Measurements from ENCODE around the gene ADARB1. TPM values are rescaled to one million over a fixed set of nuclear protein-coding genes. Genes with fewer than 3 reads are reported as not detected.

The ADARB1 gene
- total RNA-seq, 2 experiments from 2014 or later: 27.5 to 28.6 TPM

DNA sequence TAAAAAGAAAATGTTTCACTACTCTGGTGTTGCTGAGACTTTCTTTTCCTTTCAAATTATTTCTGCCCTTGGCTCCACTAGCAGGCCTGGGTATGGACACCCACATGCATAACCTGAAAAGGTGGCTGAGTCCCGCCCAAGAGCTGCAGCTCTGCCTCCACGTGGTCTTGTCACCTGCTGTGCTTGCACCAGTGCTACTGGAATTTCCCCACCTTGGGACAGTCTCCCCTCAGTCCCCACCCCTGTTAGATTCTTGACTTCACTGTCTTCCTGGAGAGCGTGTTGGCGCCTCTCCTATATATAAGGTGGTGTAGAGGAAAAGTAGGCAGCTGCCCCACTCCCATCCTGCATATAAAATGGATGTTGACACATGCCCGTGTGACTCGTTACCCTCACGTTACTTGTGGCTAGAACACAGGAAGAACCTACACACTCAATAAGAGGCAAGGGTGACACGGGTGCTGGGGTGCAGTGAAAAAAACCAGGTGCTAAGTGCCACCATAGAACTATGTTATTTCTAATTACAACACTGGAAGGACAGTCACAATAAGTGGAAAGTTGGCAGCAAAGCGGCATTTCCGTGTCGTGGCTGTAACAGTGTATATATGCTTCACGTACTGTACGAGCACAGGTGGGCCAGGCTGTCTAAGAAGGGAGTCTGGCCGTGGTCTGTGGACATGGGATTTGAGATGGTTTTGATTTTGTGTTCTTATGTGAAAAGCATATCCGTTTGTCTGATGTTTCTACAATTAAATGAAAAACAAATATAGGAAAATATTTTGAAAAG, 152.4 kb downstream of the ADARB1 start:
- POLR2A ChIA-PET: no interaction called here
- intact Hi-C loops (cut with DNase I, micrococcal nuclease): no loop called here
- CTCF ChIA-PET: no interaction called here

GRCh38 chr21:45227735-45228134, 153.4 kb downstream of the ADARB1 start:
- H3K4me1 ChIP-seq (ENCODE audit: insufficient read depth, low read length): peaks cover 53% of the 10 kb centered on the region
- no peaks in the 10 kb centered on the region for H3K27me3 ChIP-seq (ENCODE audit: control insufficient read depth in 1 of 2, insufficient read depth in 2 of 2, low read length in 2 of 2)
- ATAC-seq (ENCODE audit: poor library complexity): no peak
- H3K9me3 ChIP-seq (ENCODE audit: control insufficient read depth in 1 of 2, insufficient read depth in 1 of 2, low read length in 2 of 2): peaks cover 0 to 3% of the 10 kb centered on the region in 2 experiments
- no peak overlapping the region for H3K4me3 ChIP-seq (ENCODE audit: low read length)
- Mint-ChIP-seq H3K27me3 (no peaks in the 10 kb centered on the region), H3K9me3 (no peaks in the 10 kb centered on the region), H3K4me1 (ENCODE audit: low read depth) (peaks cover 55% of the 10 kb centered on the region), H3K36me3 (ENCODE audit: low read depth) (peaks cover 2% of the 10 kb centered on the region), H3K27ac (peak overlapping the region; percentile 83), H3K4me3 (peak overlapping the region; percentile 74)
- H3K36me3 ChIP-seq (ENCODE audit: insufficient read depth, low read length): peaks cover 2% of the 10 kb centered on the region
- no peak overlapping the region for H3K27ac ChIP-seq (ENCODE audit: low read depth in 1 of 2, low read length in 2 of 2)
- no peak for DNase-seq
- TF ChIP-seq, protein P1, sequence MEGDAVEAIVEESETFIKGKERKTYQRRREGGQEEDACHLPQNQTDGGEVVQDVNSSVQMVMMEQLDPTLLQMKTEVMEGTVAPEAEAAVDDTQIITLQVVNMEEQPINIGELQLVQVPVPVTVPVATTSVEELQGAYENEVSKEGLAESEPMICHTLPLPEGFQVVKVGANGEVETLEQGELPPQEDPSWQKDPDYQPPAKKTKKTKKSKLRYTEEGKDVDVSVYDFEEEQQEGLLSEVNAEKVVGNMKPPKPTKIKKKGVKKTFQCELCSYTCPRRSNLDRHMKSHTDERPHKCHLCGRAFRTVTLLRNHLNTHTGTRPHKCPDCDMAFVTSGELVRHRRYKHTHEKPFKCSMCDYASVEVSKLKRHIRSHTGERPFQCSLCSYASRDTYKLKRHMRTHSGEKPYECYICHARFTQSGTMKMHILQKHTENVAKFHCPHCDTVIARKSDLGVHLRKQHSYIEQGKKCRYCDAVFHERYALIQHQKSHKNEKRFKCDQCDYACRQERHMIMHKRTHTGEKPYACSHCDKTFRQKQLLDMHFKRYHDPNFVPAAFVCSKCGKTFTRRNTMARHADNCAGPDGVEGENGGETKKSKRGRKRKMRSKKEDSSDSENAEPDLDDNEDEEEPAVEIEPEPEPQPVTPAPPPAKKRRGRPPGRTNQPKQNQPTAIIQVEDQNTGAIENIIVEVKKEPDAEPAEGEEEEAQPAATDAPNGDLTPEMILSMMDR (IDR thresholded peaks at IDR 0.05): no peak
- ChIA-PET CTCF (no interaction called here), POLR2A (interaction anchor here (0.7 kb wide), 1 partner anchor 14 kb away, joined by 4 read pairs; no protein-coding TSS in a partner anchor)
- intact Hi-C loops (cut with DNase I, micrococcal nuclease): no loop called here

More for the DNA sequence above, 152.4 kb downstream of the ADARB1 start:
- H3K4me3 ChIP-seq (ENCODE audit: low read length): no peak overlapping the region
- TF ChIP-seq, protein P1 (IDR thresholded peaks at IDR 0.05): no peak
- no peaks in the 10 kb centered on the region for H3K27me3 ChIP-seq (ENCODE audit: control insufficient read depth in 1 of 2, insufficient read depth in 2 of 2, low read length in 2 of 2)
- H3K9me3 ChIP-seq (ENCODE audit: control insufficient read depth in 1 of 2, insufficient read depth in 1 of 2, low read length in 2 of 2): peaks cover 0 to 3% of the 10 kb centered on the region in 2 experiments
- H3K27ac Mint-ChIP-seq: peak overlapping the region; percentile 83
- H3K27me3 Mint-ChIP-seq: no peaks in the 10 kb centered on the region
- peaks cover 47% of the 10 kb centered on the region for H3K4me1 ChIP-seq (ENCODE audit: insufficient read depth, low read length)
- H3K4me1 Mint-ChIP-seq (ENCODE audit: low read depth): peaks cover 48% of the 10 kb centered on the region
- no peak overlapping the region for H3K27ac ChIP-seq (ENCODE audit: low read depth in 1 of 2, low read length in 2 of 2)
- H3K9me3 Mint-ChIP-seq: no peaks in the 10 kb centered on the region
- peaks cover 10% of the 10 kb centered on the region for H3K36me3 Mint-ChIP-seq (ENCODE audit: low read depth)
- ATAC-seq (ENCODE audit: poor library complexity) (peak; percentile 16), DNase-seq (peak in 6 of 14 experiments; percentile 11 to 77 (median 52))
- H3K4me3 Mint-ChIP-seq: peak overlapping the region; percentile 11
- H3K36me3 ChIP-seq (ENCODE audit: insufficient read depth, low read length): peaks cover 7% of the 10 kb centered on the region

GRCh38 chr21:45228171-45228641, 153.8 kb downstream of the ADARB1 start:
- Mint-ChIP-seq H3K9me3 (no peaks in the 10 kb centered on the region), H3K27me3 (no peaks in the 10 kb centered on the region), H3K36me3 (ENCODE audit: low read depth) (no peaks in the 10 kb centered on the region), H3K4me3 (peak overlapping the region; percentile 74), H3K27ac (peak overlapping the region; percentile 83), H3K4me1 (ENCODE audit: low read depth) (peaks cover 55% of the 10 kb centered on the region)
- POLR2A ChIA-PET: interaction anchor here (0.7 kb wide), 1 partner anchor 14 kb away, joined by 4 read pairs; no protein-coding TSS in a partner anchor
- no peak overlapping the region for H3K4me3 ChIP-seq (ENCODE audit: low read length)
- intact Hi-C loops (cut with DNase I, micrococcal nuclease): no loop called here
- no peak overlapping the region for H3K27ac ChIP-seq (ENCODE audit: low read depth in 1 of 2, low read length in 2 of 2)
- no peaks in the 10 kb centered on the region for H3K36me3 ChIP-seq (ENCODE audit: insufficient read depth, low read length)
- H3K27me3 ChIP-seq (ENCODE audit: control insufficient read depth in 1 of 2, insufficient read depth in 2 of 2, low read length in 2 of 2): no peaks in the 10 kb centered on the region
- TF ChIP-seq, protein P1 (IDR thresholded peaks at IDR 0.05): no peak
- DNase-seq: peak in 13 of 14 experiments; percentile 14 to 89 (median 57)
- ATAC-seq (ENCODE audit: poor library complexity): peak; percentile 42
- peaks cover 0 to 3% of the 10 kb centered on the region in 2 experiments for H3K9me3 ChIP-seq (ENCODE audit: control insufficient read depth in 1 of 2, insufficient read depth in 1 of 2, low read length in 2 of 2)
- peaks cover 53% of the 10 kb centered on the region for H3K4me1 ChIP-seq (ENCODE audit: insufficient read depth, low read length)
- CTCF ChIA-PET: no interaction called here

All from CD4-positive, alpha-beta T cell (primary cell).